ENCODE results near the gene ZNF138.

DNA sequence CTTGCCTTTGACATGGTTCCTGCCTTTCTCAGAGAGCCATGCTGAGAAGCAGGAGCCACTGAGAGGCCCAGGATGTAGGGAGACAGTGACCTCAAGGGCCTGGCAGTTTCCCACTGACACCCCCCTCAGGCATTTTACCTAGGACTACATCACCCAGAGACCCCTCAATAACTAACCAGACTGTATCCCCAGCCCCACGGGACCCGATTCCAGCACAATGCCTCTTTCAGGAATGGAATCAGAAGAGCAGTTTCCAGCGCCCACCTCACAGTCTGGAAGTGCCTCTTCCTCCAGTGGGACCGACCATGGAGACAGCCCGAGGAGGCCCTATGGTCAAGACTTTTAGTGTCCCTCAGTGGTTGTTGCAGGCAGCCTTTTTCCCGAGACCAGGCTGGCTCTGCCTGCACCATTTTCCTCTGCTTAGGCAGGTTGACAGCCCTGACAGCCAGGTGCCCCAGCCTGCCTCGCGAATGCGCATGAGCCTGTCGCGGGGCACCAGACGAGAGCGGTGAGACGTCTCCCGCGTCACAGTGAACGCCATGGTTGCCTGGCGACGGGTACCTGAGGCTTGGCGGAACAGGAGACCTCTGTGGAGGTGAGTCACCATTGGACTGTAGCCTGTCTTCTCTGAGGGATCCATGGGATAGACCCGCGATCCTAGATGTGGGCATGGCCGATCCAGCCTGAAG lies 80.5 kb downstream of the ZNF138 start:
- no peak for TF ChIP-seq POLR2AphosphoS5 (IDR thresholded peaks at IDR 0.05)
- TF ChIP-seq, protein P1, sequence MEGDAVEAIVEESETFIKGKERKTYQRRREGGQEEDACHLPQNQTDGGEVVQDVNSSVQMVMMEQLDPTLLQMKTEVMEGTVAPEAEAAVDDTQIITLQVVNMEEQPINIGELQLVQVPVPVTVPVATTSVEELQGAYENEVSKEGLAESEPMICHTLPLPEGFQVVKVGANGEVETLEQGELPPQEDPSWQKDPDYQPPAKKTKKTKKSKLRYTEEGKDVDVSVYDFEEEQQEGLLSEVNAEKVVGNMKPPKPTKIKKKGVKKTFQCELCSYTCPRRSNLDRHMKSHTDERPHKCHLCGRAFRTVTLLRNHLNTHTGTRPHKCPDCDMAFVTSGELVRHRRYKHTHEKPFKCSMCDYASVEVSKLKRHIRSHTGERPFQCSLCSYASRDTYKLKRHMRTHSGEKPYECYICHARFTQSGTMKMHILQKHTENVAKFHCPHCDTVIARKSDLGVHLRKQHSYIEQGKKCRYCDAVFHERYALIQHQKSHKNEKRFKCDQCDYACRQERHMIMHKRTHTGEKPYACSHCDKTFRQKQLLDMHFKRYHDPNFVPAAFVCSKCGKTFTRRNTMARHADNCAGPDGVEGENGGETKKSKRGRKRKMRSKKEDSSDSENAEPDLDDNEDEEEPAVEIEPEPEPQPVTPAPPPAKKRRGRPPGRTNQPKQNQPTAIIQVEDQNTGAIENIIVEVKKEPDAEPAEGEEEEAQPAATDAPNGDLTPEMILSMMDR (IDR thresholded peaks at IDR 0.05) = no peak
- no peak for TF ChIP-seq POLR2A (IDR thresholded peaks at IDR 0.05)
